K562 (cell line): ENCODE measurements around the gene NUCB2. TPM values are rescaled to one million over a fixed set of nuclear protein-coding genes. Genes with fewer than 3 reads are reported as not detected.

Source experiments
- ATAC-seq: fragments of 200-7000 bp; cut with Tn5 transposase; 3 replicates; pipeline ENCODE4 v1.9.1; 2020; ENCODE audit warnings: moderate library complexity
- BruUV-seq: library from RNA; stranded (reverse); fragments of 400-500 nt; replicated peaks from 2 replicates; lab custom pipeline; 2021; lab: Mats Ljungman, UMichigan
- CTCF ChIA-PET: fragments of 300-600 bp; formaldehyde crosslinking; extraction: SDS; loops from one replicate; lab custom pipeline; 2021; ENCODE audit warnings: low intra/inter-chr PET ratio; lab: Yijun Ruan, JAX
- POLR2A ChIA-PET: fragments of 300-600, 350-650 bp; sonication (Branson Sonifier 250); formaldehyde crosslinking; extraction: SDS; loops from one replicate; lab custom pipeline; 2021; ENCODE audit warnings: antibody characterized with exemption, inconsistent platforms; lab: Yijun Ruan, JAX
- DNase-seq, 4 experiments: peaks; one replicate each; pipeline versions ENCODE4 v3.0.0 to v3.0.0-alpha.2; 2011 to 2018; ENCODE audit warnings: low spot score in 3 of 4, mixed read lengths in 3 of 4; ENCODE audit errors: extremely low read depth in 1 of 4
- FAIRE-seq: peaks from 2 replicates; lab custom pipeline; 2011; peaks lifted over from hg19 to GRCh38; lab: Jason Lieb, UNC
- H2AFZ ChIP-seq: 2 replicates; pipeline ENCODE4 v1.6.0; 2011; ENCODE audit warnings: low read depth, low read length, control low read depth, inconsistent platforms
- H3K27ac ChIP-seq: fragments of 200-600 bp; 3 replicates; pipeline ENCODE4 v1.8.0; 2011; ENCODE audit warnings: low read depth, mild to moderate bottlenecking, control low read depth, inconsistent platforms, low read length, moderate library complexity, mixed read lengths; ENCODE audit errors: extremely low read depth
- H3K27me3 ChIP-seq, 2 experiments: fragments of 300-600 bp in 1 of 2; 2 replicates in 1 of 2; 3 replicates in 1 of 2; pipeline versions ENCODE4 v1.6.0 to v1.8.0; 2011; ENCODE audit warnings: inconsistent platforms in 2 of 2, low read length in 2 of 2, mild to moderate bottlenecking in 1 of 2, mixed read lengths in 1 of 2, moderate library complexity in 1 of 2; ENCODE audit not compliant: control insufficient read depth in 2 of 2, insufficient read depth in 2 of 2
- H3K36me3 ChIP-seq: fragments of 300-600 bp; 3 replicates; pipeline ENCODE4 v1.8.0; 2011; ENCODE audit warnings: mild to moderate bottlenecking, low read length, inconsistent platforms; ENCODE audit not compliant: control insufficient read depth, insufficient read depth
- H3K4me1 ChIP-seq, 2 experiments: fragments of 200-600 bp in 1 of 2; replicated peaks in 1 of 2; 2 replicates in 1 of 2; 3 replicates in 1 of 2; pipeline versions ENCODE4 v1.5.1 to v1.8.0; 2011; ENCODE audit warnings: inconsistent platforms in 2 of 2, low read length in 2 of 2, mild to moderate bottlenecking in 1 of 2, mixed read lengths in 1 of 2, moderate library complexity in 1 of 2; ENCODE audit not compliant: control insufficient read depth in 2 of 2, insufficient read depth in 2 of 2
- H3K4me2 ChIP-seq: 2 replicates; pipeline ENCODE4 v1.6.1; 2011; ENCODE audit warnings: low read length, control low read depth, inconsistent platforms, mixed read lengths; ENCODE audit not compliant: insufficient read depth
- H3K4me3 ChIP-seq: fragments of 200-600 bp; sonication (generic), shearing (Covaris generic); 2 replicates; pipeline ENCODE4 v1.5.1; 2016; ENCODE audit warnings: control low read depth, inconsistent platforms
- H3K79me2 ChIP-seq: fragments of 200-600 bp; 3 replicates; pipeline ENCODE4 v1.8.0; 2011; ENCODE audit warnings: low read length, inconsistent platforms; ENCODE audit not compliant: control insufficient read depth, insufficient read depth
- H3K9ac ChIP-seq, 2 experiments: 2 replicates each; pipeline versions ENCODE4 v1.6.0 to v1.6.1; 2011; ENCODE audit warnings: low read depth in 2 of 2, low read length in 2 of 2, control low read depth in 1 of 2, inconsistent platforms in 1 of 2, mild to moderate bottlenecking in 1 of 2, mixed read lengths in 1 of 2; ENCODE audit not compliant: insufficient read depth in 1 of 2
- H3K9me1 ChIP-seq: one replicate; pipeline ENCODE4 v1.6.0; 2011; ENCODE audit warnings: inconsistent platforms, mild to moderate bottlenecking, low read length, moderate library complexity; ENCODE audit not compliant: control insufficient read depth, insufficient read depth
- H3K9me3 ChIP-seq: replicated peaks from 2 replicates; pipeline ENCODE4 v1.5.1; 2011; ENCODE audit warnings: low read depth, low read length, inconsistent platforms; ENCODE audit not compliant: control insufficient read depth, insufficient read depth
- H4K20me1 ChIP-seq: replicated peaks from 2 replicates; pipeline ENCODE4 v1.6.1; 2011; ENCODE audit warnings: low read length, inconsistent platforms, mixed read lengths; ENCODE audit not compliant: control insufficient read depth, insufficient read depth
- ATF3 ChIP-seq, 2 experiments: fragments of 450-650 bp in 1 of 2; sonication (generic) in 1 of 2; formaldehyde crosslinking in 1 of 2; IDR thresholded peaks in 1 of 2; conservative IDR thresholded peaks in 1 of 2; 2 replicates each; pipeline versions ENCODE4 v1.6.1 to v1.8.1; 2016 to 2023; ENCODE audit warnings: mild to moderate bottlenecking in 2 of 2, moderate library complexity in 2 of 2, inconsistent platforms in 1 of 2, missing genetic modification reagents in 1 of 2
- CREB1 ChIP-seq, 2 experiments: sonication (generic) in 1 of 2; formaldehyde crosslinking in 1 of 2; IDR thresholded peaks; 2 replicates each; pipeline versions ENCODE4 v1.6.1 to v1.8.0; 2012 to 2022; ENCODE audit warnings: inconsistent platforms in 1 of 2, mild to moderate bottlenecking in 1 of 2, missing genetic modification reagents in 1 of 2, moderate library complexity in 1 of 2
- CREM ChIP-seq: IDR thresholded peaks from 2 replicates; pipeline ENCODE4 v1.6.1; 2014; ENCODE audit warnings: antibody characterized with exemption, low read depth
- MEF2D ChIP-seq: conservative IDR thresholded peaks from 2 replicates; pipeline ENCODE4 v1.6.1; 2016; ENCODE audit warnings: low read depth, missing genetic modification characterization, missing compliant biosample characterization
- MEIS2 ChIP-seq: fragments of 450-650 bp; IDR thresholded peaks from 2 replicates; pipeline ENCODE4 v1.6.1; 2014; ENCODE audit warnings: mild to moderate bottlenecking; ENCODE audit not compliant: partially characterized antibody
- NR2C1 ChIP-seq, 2 experiments: fragments of 450-650 bp; IDR thresholded peaks; 2 replicates each; pipeline ENCODE4 v1.6.1; 2017; ENCODE audit warnings: mild to moderate bottlenecking in 2 of 2, antibody characterized with exemption in 1 of 2, inconsistent platforms in 1 of 2, missing compliant biosample characterization in 1 of 2, missing genetic modification characterization in 1 of 2
- POLR2AphosphoS5 ChIP-seq: IDR thresholded peaks from 2 replicates; pipeline ENCODE4 v1.6.1; 2011; ENCODE audit warnings: mild to moderate bottlenecking, low read depth, low read length, moderate library complexity; ENCODE audit not compliant: control insufficient read depth, insufficient read depth
- RCOR1 ChIP-seq, 2 experiments: IDR thresholded peaks; 2 replicates each; pipeline ENCODE4 v1.6.1; 2012; ENCODE audit warnings: low read depth in 2 of 2, low read length in 2 of 2, borderline replicate concordance in 1 of 2, improper control_type of control experiment in 1 of 2
- SOX6 ChIP-seq: fragments of 450-650 bp; IDR thresholded peaks from 2 replicates; pipeline ENCODE4 v1.6.1; 2014; ENCODE audit warnings: mild to moderate bottlenecking
- SREBF2 ChIP-seq: sonication (generic); formaldehyde crosslinking; IDR thresholded peaks from 2 replicates; pipeline ENCODE4 v1.4.0; 2020; ENCODE audit warnings: mild to moderate bottlenecking, missing genetic modification reagents
- ZBTB1 ChIP-seq: sonication (generic); formaldehyde crosslinking; IDR thresholded peaks from 2 replicates; pipeline ENCODE4 v1.8.1; 2023; ENCODE audit warnings: missing genetic modification reagents, low read depth, mild to moderate bottlenecking, borderline replicate concordance
- ZNF318 ChIP-seq, 2 experiments: fragments of 450-650 bp; IDR thresholded peaks; 2 replicates each; pipeline ENCODE4 v1.6.1; 2016; ENCODE audit warnings: mild to moderate bottlenecking in 2 of 2, borderline replicate concordance in 1 of 2, low read depth in 1 of 2, moderate library complexity in 1 of 2
- WGBS: fragments of 100-300 bp; shearing (Covaris generic); methylation state at CpG from one replicate; pipeline ENCODE4 v1.1.6; 2016; ENCODE audit warnings: low coverage, mixed read lengths; ENCODE audit not compliant: insufficient coverage; ENCODE audit errors: missing lambda C conversion rate; 5-methylcytosine and 5-hydroxymethylcytosine counted together
- in situ Hi-C: fragments of 300-500 bp; cut with MboI; formaldehyde crosslinking; loops from 4 replicates; pipeline ENCODE4 v1.15.0; 2018; ENCODE audit warnings: inconsistent platforms, mixed read lengths
- intact Hi-C: fragments of 100-400 bp; cut with micrococcal nuclease; formaldehyde crosslinking; loops from 2 replicates; pipeline ENCODE4 v1.14.2; 2022
- polyA plus RNA-seq, 8 experiments: library from polyadenylated mRNA; depleted of rRNA in 4 of 8; stranded (reverse) in 5 of 8; unstranded in 3 of 8; fragments of >200 nt; fragmentation: Nextera tagmentation in 2 of 8; fragmentation: Illumina TruSeq in 1 of 8; extraction: Ambion mirVana in 2 of 8; extraction: Trizol in 1 of 8; gene quantifications; 2 replicates each; pipeline versions ENCODE4 v1.2.1 to v1.2.3, GENCODE V29; 2011 to 2014; ENCODE audit warnings: inconsistent platforms in 1 of 8, missing spikeins in 1 of 8
- total RNA-seq, 7 experiments: library from RNA; depleted of rRNA in 6 of 7; stranded (reverse); fragments of >200 nt in 6 of 7; fragmentation: Illumina TruSeq in 2 of 7; extraction: Trizol in 2 of 7; gene quantifications; 2 replicates each; pipeline versions ENCODE4 v1.2.1 to v1.2.3, GENCODE V29; 2011 to 2021; ENCODE audit warnings: low replicate concordance in 1 of 7

Gene NUCB2
- total and polyA plus RNA-seq, 9 of the 15 experiments (the other 6 are each of a cell fraction or from before 2014, with no cell fraction given), result 54.0 to 108 (median 84.6) TPM

- ChIA-PET CTCF (no interaction called here), POLR2A (interaction anchor here (1.1 to 1.9 kb wide), 2 partner anchors 15 to 16 kb away, joined by 3 to 6 read pairs; no protein-coding TSS in a partner anchor)
- no peaks in the 10 kb centered on the region for H4K20me1 ChIP-seq
- no peaks in the 10 kb centered on the region for H3K9me1 ChIP-seq
- ATAC-seq (peak; percentile 26), FAIRE-seq (no peak), DNase-seq (peak in 2 of 4 experiments; percentile 18 to 36)
- H3K4me1 ChIP-seq, result peaks cover 8 to 16% of the 10 kb centered on the region in 2 experiments
- H3K9me3 ChIP-seq, result no peaks in the 10 kb centered on the region
- H3K9ac ChIP-seq, result no peak overlapping the region
- no TSS peak for BruUV-seq
- WGBS, result 29% methylated on average over 1 of the region's 1 CpG
- H3K4me2 ChIP-seq, result no peak overlapping the region
- H3K27me3 ChIP-seq, result no peaks in the 10 kb centered on the region
- peak overlapping the region; percentile 56 for H2AFZ ChIP-seq
- intact Hi-C loops (no loop called here), in situ Hi-C loops (no loop called here)
- H3K27ac ChIP-seq, result no peak overlapping the region
- H3K79me2 ChIP-seq, result no peaks in the 10 kb centered on the region
- no peak overlapping the region for H3K4me3 ChIP-seq
- H3K36me3 ChIP-seq, result no peaks in the 10 kb centered on the region
- TF ChIP-seq SREBF2 (CRISPR knock-in tag) (no peak), ZBTB1 (CRISPR knock-in tag) (no peak), ZNF318 (IDR thresholded peaks at IDR 0.05; ENCODE audit: borderline replicate concordance in 1 of 2, low read depth in 1 of 2) (peak in 1 of 2 experiments; percentile 47; a peak in 1 of 4 replicates), POLR2AphosphoS5 (no peak), RCOR1 (IDR thresholded peaks at IDR 0.05; ENCODE audit: borderline replicate concordance in 1 of 2, low read depth in 2 of 2, low read length in 2 of 2) (0 out of 4 replicates have a peak, but pooled peaks of 1 of the 2 experiments have one; percentile 5), NR2C1 (IDR thresholded peaks at IDR 0.05) (no peak), NR2C1 (tag; IDR thresholded peaks at IDR 0.05) (0 out of 2 replicates have a peak, but pooled peaks have one; percentile 15), SOX6 (peak; percentile 10; the same call in 1 of the 2 replicates), ATF3 (IDR thresholded peaks at IDR 0.05) (peak; percentile 79), ATF3 (CRISPR knock-in tag; conservative IDR thresholded peaks at IDR 0.05) (no peak), CREM (peak; percentile 87), MEIS2 (peak; percentile 29), CREB1 (IDR thresholded peaks at IDR 0.05) (peak; percentile 83), CREB1 (CRISPR knock-in tag; IDR thresholded peaks at IDR 0.05) (peak; percentile 45; the same call in 1 of the 2 replicates), MEF2D (tag) (no peak)
Observed at GRCh38 chr11:17257196-17257595, 19.3 kb upstream of the NUCB2 start.
